Neural progenitor cell (in vitro differentiated cells): Measurements from ENCODE around the gene ARSJ. TPM values are rescaled to one million over a fixed set of nuclear protein-coding genes. Genes with fewer than 3 reads are reported as not detected.

Experiments used
- DNase-seq: peaks from one replicate; pipeline ENCODE4 v3.0.0-alpha.2; 2016; ENCODE audit warnings: low spot score
- H2AFZ ChIP-seq: fragments of 200-600 bp; sonication (generic); replicated peaks from 2 replicates; pipeline ENCODE4 v1.6.1; 2016; ENCODE audit warnings: antibody characterized with exemption
- H3F3A ChIP-seq: fragments of 200-600 bp; sonication (generic); 2 replicates; pipeline ENCODE4 v1.6.1; 2016; ENCODE audit warnings: antibody characterized with exemption, low read depth
- H3K27ac ChIP-seq: fragments of 200-600 bp; sonication (generic); 2 replicates; pipeline ENCODE4 v1.5.1; 2016; ENCODE audit warnings: mild to moderate bottlenecking
- H3K27me3 ChIP-seq: fragments of 200-600 bp; sonication (generic); 2 replicates; pipeline ENCODE4 v1.6.1; 2016; ENCODE audit warnings: mild to moderate bottlenecking, moderate library complexity
- H3K36me3 ChIP-seq: fragments of 200-600 bp; sonication (generic); 2 replicates; pipeline ENCODE4 v1.5.1; 2016
- H3K4me1 ChIP-seq: fragments of 200-600 bp; sonication (generic); 2 replicates; pipeline ENCODE4 v1.6.1; 2016; ENCODE audit warnings: mixed run types
- H3K4me2 ChIP-seq: fragments of 200-600 bp; sonication (generic); 2 replicates; pipeline ENCODE4 v1.6.1; 2016
- H3K4me3 ChIP-seq: fragments of 200-600 bp; sonication (generic); 2 replicates; pipeline ENCODE4 v1.5.1; 2016
- H3K79me2 ChIP-seq: fragments of 200-600 bp; sonication (generic); 2 replicates; pipeline ENCODE4 v1.6.1; 2016; ENCODE audit warnings: low read depth
- H3K9ac ChIP-seq: fragments of 200-600 bp; sonication (generic); 2 replicates; pipeline ENCODE4 v1.6.1; 2016
- H3K9me3 ChIP-seq: fragments of 200-600 bp; sonication (generic); 2 replicates; pipeline ENCODE4 v1.5.1; 2016; ENCODE audit warnings: low read depth
- H4K20me1 ChIP-seq: fragments of 200-600 bp; sonication (generic); 2 replicates; pipeline ENCODE4 v1.6.1; 2016; ENCODE audit warnings: low read depth
- H3K27ac Mint-ChIP-seq: 3 replicates; pipeline ENCODE4 v1.8.0; 2021; ENCODE audit warnings: mixed read lengths
- H3K27me3 Mint-ChIP-seq: 2 replicates; pipeline ENCODE4 v1.8.0; 2022; ENCODE audit warnings: low read depth, mild to moderate bottlenecking, inconsistent platforms, moderate library complexity, mixed read lengths; ENCODE audit not compliant: insufficient read depth
- H3K36me3 Mint-ChIP-seq: 3 replicates; pipeline ENCODE4 v1.8.0; 2021; ENCODE audit warnings: mixed read lengths
- H3K4me1 Mint-ChIP-seq: 3 replicates; pipeline ENCODE4 v1.8.0; 2021; ENCODE audit warnings: mixed read lengths
- H3K4me3 Mint-ChIP-seq: 3 replicates; pipeline ENCODE4 v1.8.0; 2021; ENCODE audit warnings: mild to moderate bottlenecking, moderate library complexity, mixed read lengths
- H3K9me3 Mint-ChIP-seq: 3 replicates; pipeline ENCODE4 v1.8.0; 2020; ENCODE audit warnings: mixed read lengths
- EZH2 ChIP-seq: fragments of 200-600 bp; sonication (generic); IDR thresholded peaks from 2 replicates; pipeline ENCODE4 v1.6.1; 2017; ENCODE audit warnings: antibody characterized with exemption, mild to moderate bottlenecking, moderate library complexity
- EZH2phosphoT487 ChIP-seq: fragments of 200-600 bp; sonication (generic); IDR thresholded peaks from 2 replicates; pipeline ENCODE4 v1.6.1; 2017; ENCODE audit warnings: antibody characterized with exemption
- total RNA-seq: library from RNA; depleted of rRNA; stranded (reverse); fragments of >200 nt; gene quantifications from 2 replicates; pipeline ENCODE4 v1.2.3, GENCODE V29; 2015; ENCODE audit warnings: low replicate concordance
- TF ChIP-seq, protein P1 (sequence below): fragments of 200-600 bp; sonication (generic); IDR thresholded peaks from 2 replicates; pipeline ENCODE4 v1.5.1; 2017; ENCODE audit warnings: antibody characterized with exemption, mild to moderate bottlenecking

The ARSJ gene
- total RNA-seq, 1 donor from 2014 or later = 0.28 TPM

DNA sequence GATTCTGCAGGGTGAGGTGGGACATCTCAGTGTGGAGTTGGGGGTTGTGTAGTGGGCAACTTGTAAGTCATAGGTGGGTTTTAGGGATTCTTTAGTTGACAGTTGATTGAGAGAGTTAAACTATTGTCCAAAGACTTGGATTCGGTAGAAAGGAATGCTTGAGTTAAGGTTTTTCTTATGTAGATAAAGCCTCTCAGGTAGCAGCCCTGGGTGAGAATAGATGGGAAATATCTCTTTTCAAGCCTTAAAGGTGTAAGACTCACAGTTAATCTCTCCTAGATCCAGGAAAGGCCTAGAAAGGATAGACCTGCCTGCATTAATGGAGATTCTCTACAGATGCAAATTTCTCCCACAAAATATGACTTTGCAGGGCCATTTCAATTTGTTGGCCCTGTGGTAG lies 108.4 kb downstream of the ARSJ start:
- H3K27ac ChIP-seq = no peak overlapping the region
- Mint-ChIP-seq H3K27me3 (peaks cover 3% of the 10 kb centered on the region), H3K4me1 (no peaks in the 10 kb centered on the region), H3K9me3 (no peaks in the 10 kb centered on the region), H3K27ac (no peak overlapping the region), H3K36me3 (no peaks in the 10 kb centered on the region), H3K4me3 (no peak overlapping the region)
- no peaks in the 10 kb centered on the region for H3K9me3 ChIP-seq
- no peaks in the 10 kb centered on the region for H3K27me3 ChIP-seq
- no peak for DNase-seq
- no peaks in the 10 kb centered on the region for H3K79me2 ChIP-seq
- no peak for TF ChIP-seq EZH2
- no peak for TF ChIP-seq EZH2phosphoT487
- TF ChIP-seq, protein P1, sequence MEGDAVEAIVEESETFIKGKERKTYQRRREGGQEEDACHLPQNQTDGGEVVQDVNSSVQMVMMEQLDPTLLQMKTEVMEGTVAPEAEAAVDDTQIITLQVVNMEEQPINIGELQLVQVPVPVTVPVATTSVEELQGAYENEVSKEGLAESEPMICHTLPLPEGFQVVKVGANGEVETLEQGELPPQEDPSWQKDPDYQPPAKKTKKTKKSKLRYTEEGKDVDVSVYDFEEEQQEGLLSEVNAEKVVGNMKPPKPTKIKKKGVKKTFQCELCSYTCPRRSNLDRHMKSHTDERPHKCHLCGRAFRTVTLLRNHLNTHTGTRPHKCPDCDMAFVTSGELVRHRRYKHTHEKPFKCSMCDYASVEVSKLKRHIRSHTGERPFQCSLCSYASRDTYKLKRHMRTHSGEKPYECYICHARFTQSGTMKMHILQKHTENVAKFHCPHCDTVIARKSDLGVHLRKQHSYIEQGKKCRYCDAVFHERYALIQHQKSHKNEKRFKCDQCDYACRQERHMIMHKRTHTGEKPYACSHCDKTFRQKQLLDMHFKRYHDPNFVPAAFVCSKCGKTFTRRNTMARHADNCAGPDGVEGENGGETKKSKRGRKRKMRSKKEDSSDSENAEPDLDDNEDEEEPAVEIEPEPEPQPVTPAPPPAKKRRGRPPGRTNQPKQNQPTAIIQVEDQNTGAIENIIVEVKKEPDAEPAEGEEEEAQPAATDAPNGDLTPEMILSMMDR = no peak
- H3F3A ChIP-seq = no peaks in the 10 kb centered on the region
- H3K9ac ChIP-seq = no peak overlapping the region
- H2AFZ ChIP-seq = no peak overlapping the region
- no peak overlapping the region for H3K4me3 ChIP-seq
- no peak overlapping the region for H3K4me2 ChIP-seq
- H3K36me3 ChIP-seq = no peaks in the 10 kb centered on the region
- no peaks in the 10 kb centered on the region for H3K4me1 ChIP-seq
- no peaks in the 10 kb centered on the region for H4K20me1 ChIP-seq

GRCh38 chr4:113869743-113870375 lies 109.6 kb downstream of the ARSJ start:
- Histone ChIP-seq H3K4me3 (no peak overlapping the region), H4K20me1 (no peaks in the 10 kb centered on the region), H3K36me3 (no peaks in the 10 kb centered on the region), H2AFZ (no peak overlapping the region), H3K9me3 (no peaks in the 10 kb centered on the region), H3K9ac (no peak overlapping the region), H3F3A (no peaks in the 10 kb centered on the region), H3K4me2 (no peak overlapping the region), H3K79me2 (no peaks in the 10 kb centered on the region), H3K27ac (no peak overlapping the region), H3K27me3 (no peaks in the 10 kb centered on the region), H3K4me1 (no peaks in the 10 kb centered on the region)
- no peaks in the 10 kb centered on the region for H3K9me3 Mint-ChIP-seq
- no peak overlapping the region for H3K4me3 Mint-ChIP-seq
- no peak for DNase-seq
- H3K36me3 Mint-ChIP-seq = no peaks in the 10 kb centered on the region
- H3K27ac Mint-ChIP-seq = no peak overlapping the region
- H3K27me3 Mint-ChIP-seq = peaks cover 3% of the 10 kb centered on the region
- TF ChIP-seq EZH2phosphoT487 = no peak
- no peak for TF ChIP-seq EZH2
- TF ChIP-seq, protein P1 = no peak
- H3K4me1 Mint-ChIP-seq = no peaks in the 10 kb centered on the region

DNA sequence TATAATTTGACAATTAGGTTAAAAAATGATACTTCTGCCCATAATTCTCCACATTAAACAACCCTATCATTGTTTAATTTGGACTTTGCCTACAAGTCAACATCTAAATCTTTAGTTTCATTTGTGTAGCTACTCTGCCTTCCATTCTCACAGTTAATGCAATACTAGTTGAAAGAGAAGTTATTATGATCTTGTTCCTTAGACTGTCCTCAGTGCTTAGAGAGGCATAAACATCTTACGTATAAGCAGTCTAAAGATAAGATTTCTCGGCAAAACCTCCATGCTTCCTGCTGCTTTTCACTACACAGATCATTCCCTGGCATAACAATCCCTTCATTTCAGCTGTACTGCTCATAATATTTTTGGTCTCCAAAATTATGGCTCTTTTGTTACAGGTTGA lies 112.8 kb downstream of the ARSJ start:
- Histone ChIP-seq H2AFZ (no peak overlapping the region), H3K27ac (no peak overlapping the region), H3K4me2 (no peak overlapping the region), H3K9me3 (no peaks in the 10 kb centered on the region), H3K79me2 (no peaks in the 10 kb centered on the region), H3K27me3 (no peaks in the 10 kb centered on the region), H3K36me3 (no peaks in the 10 kb centered on the region), H3K4me1 (no peaks in the 10 kb centered on the region), H4K20me1 (no peaks in the 10 kb centered on the region), H3K9ac (no peak overlapping the region), H3F3A (no peaks in the 10 kb centered on the region), H3K4me3 (no peak overlapping the region)
- no peak overlapping the region for H3K27ac Mint-ChIP-seq
- DNase-seq = no peak
- H3K9me3 Mint-ChIP-seq = no peaks in the 10 kb centered on the region
- no peaks in the 10 kb centered on the region for H3K4me1 Mint-ChIP-seq
- no peaks in the 10 kb centered on the region for H3K36me3 Mint-ChIP-seq
- no peak overlapping the region for H3K4me3 Mint-ChIP-seq
- H3K27me3 Mint-ChIP-seq = peaks cover 3% of the 10 kb centered on the region
- TF ChIP-seq EZH2 (no peak), EZH2phosphoT487 (no peak)
- TF ChIP-seq, protein P1 = no peak
